ENCODE measurements around the gene GLTPD2.

DNA sequence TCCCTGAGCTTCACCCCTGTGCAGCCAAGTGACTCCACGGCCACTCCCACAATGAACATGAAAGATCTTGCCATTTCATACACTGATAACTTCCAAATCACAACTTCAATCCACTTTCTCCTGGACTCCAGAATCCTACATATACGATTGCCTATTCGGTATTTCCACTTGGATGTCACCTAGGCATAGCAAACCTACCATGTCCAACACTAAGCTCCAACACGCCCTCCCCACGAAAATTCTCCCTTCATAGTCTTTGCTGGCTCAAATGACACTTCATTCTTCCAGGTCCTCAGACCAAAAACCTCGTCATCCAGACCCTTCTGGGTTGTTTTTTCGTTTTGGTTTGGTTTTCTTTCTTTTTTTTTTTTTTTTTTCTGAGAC lies 1.9 kb downstream of the GLTPD2 start:
- TF ChIP-seq, protein P1, sequence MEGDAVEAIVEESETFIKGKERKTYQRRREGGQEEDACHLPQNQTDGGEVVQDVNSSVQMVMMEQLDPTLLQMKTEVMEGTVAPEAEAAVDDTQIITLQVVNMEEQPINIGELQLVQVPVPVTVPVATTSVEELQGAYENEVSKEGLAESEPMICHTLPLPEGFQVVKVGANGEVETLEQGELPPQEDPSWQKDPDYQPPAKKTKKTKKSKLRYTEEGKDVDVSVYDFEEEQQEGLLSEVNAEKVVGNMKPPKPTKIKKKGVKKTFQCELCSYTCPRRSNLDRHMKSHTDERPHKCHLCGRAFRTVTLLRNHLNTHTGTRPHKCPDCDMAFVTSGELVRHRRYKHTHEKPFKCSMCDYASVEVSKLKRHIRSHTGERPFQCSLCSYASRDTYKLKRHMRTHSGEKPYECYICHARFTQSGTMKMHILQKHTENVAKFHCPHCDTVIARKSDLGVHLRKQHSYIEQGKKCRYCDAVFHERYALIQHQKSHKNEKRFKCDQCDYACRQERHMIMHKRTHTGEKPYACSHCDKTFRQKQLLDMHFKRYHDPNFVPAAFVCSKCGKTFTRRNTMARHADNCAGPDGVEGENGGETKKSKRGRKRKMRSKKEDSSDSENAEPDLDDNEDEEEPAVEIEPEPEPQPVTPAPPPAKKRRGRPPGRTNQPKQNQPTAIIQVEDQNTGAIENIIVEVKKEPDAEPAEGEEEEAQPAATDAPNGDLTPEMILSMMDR (IDR thresholded peaks at IDR 0.05) = no peak
- TF ChIP-seq POLR2A (IDR thresholded peaks at IDR 0.05) = no peak

Measured in thyroid gland (tissue), 4 donors.